ENCODE data around the gene HIVEP2.

Gene HIVEP2

GRCh38 chr6:142839686-142840040, 105.3 kb downstream of the HIVEP2 start:
- no peak for FAIRE-seq

DNA sequence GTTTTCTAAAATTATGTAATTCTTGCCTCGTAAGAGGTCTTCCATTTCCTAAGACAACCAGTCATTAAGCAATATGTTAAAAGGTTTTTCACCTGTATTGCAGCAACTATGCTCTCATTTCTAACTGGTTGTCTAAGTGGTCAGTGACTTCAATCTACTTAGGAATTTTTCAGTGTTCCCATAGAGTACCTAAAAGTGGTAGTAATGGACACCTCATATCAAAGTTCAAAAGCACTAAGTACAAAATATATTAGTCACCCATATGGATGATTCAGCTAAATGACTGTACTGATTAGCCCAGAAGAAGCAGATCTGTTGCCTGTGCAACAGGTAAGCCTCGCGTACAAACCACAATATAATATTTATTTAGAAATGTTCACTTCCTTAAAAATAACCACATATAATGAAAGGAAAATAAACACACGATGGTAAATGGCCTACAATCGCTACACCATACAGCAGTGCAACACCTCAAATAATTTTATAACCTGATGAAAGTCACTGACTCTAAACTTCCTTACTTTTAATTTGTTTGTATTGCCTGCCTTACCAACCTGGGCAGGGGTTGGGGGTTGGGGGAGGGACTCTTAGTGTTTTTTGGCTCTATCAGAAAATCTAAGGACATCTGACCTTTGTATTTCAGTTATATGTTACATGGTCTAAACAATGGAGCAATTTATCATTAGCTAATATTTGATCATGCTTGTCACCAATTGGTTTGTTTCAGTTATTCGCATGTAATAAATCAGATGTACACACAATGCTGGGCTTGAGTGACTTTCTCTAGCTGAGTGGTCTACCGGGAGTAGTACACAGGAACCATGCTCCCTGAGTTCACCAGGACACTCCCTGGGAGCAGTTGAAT, 105.9 kb downstream of the HIVEP2 start:
- FAIRE-seq = no peak

DNA sequence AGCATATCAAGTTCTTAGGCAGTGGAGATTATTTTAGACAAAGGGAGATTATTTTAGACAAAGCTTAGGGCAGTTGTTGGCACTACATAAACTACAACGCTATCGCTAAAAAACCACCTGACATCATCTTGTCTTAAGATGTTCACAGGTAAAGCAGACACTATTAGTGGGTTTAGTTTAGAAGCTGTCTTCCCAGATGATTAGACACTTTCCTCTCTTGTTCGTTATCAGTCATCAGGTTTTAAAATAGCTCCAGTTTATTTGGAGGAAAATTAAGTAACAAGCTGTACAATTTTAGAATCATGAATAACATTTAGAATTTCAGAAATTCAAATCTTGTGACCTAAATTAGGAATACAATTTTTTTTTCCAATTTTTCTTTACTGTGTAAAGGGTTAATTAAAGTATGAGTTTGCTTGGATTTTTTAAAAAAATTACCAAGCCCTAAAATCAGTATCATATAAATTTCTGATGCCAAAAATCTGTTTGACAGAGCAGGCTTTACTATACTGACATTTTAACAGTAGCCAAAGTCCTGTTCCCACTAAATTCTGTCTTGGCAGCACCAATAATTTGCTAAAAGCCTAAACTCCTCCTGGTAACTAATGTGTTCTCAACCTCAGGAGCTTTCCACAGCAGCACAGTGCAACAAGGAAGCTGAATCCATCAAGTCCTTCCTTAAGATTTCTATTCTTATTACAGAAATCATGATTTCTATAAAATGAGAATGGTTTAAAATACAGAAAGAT, 109.0 kb downstream of the HIVEP2 start:
- FAIRE-seq = no peak

- FAIRE-seq = no peak
Observed at GRCh38 chr6:142834853-142835252, 110.1 kb downstream of the HIVEP2 start.

DNA sequence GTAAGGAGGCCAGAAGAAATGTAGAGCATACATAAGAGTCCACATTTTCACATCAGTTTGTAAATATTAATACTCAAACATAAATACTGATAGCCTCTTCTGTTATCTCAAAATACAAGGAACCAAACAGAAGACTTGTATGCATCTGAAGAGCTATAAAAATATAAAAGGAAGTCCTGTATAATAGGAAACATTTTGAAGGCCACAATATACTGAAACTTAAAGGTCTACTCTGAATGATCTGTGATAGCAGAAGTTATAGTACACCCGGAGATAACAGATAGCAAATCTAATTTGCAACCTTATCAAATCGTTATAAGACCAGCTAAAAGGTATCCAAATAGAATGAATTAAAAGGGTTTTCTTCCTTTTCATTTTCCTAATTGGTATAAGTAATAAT, 111.2 kb downstream of the HIVEP2 start:
- FAIRE-seq = no peak

DNA sequence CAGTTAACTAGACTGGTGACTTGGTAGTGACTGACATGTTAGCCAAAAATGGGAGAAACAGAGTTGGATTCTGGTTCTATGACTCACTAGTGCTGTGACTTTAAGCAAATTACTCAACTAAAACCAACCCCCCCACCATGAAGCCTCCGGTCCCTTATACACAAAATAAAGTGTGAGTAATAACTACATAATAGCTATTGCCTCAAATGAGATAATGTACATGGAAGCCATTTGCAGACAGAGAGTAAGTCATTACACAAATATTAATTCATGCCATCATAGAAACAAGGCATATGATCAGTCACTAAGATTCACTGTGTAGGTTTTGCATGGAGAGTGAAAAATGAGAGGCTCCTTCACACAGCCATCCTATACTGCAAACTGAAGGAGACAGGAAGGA, 111.9 kb downstream of the HIVEP2 start:
- FAIRE-seq = no peak

DNA sequence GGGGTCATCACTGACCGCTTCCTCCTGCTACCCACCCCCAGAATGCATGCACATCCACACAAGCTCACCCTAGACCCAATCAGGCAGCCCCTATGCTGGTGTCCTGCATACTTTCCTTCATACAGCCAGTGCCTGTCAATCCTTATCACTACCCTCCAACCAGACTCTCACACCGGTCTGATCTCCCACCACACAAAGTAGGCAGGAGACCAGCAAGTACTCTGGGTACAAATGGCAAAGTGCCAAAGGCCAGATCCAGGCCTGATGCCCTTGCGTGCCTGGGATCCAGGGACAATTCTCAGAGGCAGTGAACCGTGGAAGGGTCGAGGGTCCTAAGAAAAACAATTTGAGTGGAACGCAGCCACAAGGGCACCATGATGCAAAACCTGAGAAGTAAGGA, 114.2 kb downstream of the HIVEP2 start:
- no peak for FAIRE-seq

- FAIRE-seq = no peak
Observed at GRCh38 chr6:142830116-142830710, 114.8 kb downstream of the HIVEP2 start.

GRCh38 chr6:142829556-142829955, 115.4 kb downstream of the HIVEP2 start:
- FAIRE-seq = no peak

DNA sequence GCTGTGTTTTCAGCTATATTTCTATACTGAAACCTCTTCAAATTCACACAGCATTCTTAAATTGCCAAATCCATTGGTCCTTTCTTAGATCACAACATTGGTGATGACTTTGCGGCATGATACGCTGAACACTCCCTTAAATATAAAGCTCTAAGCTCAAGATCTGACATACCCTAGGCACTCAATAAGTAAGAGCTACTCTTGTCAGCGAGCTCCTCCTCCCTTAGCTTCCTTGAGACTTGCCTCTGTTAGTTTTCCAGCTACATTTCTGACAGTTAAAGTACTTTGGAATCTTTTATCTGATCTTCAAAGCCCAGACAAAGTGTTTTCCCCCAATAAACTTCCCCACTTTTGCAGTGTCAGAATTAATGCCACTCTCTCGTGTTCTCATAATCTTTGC, 117.0 kb downstream of the HIVEP2 start:
- no peak for FAIRE-seq

DNA sequence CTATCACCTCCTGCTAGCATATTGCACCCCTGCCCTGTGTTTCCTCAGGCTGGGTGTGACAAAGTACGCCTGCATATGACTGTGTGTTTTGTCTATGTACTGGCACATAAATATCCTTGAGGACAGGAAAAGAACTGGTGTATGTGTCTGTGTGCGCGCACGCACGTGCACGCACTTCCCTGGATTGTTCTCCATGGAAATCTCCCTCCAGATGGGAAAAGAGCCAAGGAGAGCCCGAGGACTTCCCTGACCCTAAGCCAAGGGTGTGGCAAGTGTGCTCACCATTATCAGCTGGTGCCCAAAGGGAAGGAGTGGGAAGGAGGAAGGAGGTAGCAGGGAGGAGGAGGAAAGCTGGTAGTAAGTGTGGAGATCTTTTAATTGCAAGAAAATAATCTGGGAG, 117.6 kb downstream of the HIVEP2 start:
- FAIRE-seq = no peak

DNA sequence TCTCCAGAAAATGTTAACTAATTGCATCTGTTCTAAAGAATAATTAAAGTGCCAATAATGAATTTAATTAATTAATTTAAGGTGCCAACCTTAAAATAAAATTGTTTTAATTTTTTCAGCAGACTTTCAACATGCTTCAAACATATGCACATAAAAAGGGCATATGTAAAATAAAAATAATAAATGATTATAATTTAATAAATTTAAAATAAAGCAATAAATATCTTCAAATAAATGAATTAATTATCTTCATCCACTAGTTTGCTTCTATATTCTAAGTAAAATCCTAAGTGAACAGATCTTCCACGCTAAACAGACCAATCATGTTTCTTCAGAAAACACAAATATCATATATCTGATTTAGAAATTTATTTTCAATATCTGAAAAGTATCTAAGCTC, 119.2 kb downstream of the HIVEP2 start:
- FAIRE-seq = no peak

DNA sequence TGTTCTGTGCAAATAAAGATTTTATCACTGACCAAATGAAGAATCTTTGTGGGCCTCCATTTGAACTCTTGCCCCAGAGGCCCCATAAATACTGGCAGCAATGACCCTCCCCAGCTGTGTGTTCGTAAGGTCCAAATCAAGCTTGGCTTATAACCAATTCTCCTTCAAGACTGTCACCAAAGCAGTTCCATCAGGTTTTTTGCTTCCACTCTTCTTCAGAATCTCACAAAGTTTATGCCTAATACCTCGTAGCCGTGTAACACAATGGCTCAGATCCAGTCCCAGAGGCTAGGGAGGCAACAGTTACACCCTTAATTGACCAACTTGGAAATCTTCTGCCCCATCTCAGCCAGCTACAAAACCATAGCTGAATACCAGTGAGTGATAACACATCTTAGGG, 120.5 kb downstream of the HIVEP2 start:
- FAIRE-seq = no peak

DNA sequence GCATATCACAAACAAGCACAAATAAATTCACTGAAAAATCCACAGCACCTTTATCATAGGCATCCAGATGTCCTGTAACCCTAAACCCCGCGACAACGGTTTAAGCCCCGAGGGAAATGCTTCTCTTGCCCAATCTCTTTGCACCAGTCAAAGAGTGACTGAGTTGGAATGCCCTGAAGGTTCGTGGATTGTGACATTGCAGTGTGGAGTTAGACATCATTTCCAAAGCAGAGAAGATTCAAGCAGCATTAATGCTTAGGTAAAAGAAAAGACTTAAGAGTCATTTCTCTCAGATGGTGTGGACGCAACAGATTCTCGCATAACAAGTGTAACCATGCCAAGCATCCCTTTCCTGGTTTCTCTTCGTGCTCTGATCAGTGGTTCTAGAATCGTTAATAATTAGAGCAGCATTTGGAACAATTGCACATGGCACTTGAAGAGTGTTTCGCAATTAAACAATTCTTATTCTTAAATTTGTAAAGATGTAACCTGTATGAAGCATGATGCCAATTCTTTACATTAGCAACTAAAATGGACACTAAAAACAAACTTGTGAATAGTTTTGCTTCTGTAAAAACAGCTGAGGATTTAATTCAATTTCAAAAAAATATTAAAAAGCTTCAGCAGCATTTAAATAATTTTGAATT, 121.6 kb downstream of the HIVEP2 start:
- FAIRE-seq = no peak

DNA sequence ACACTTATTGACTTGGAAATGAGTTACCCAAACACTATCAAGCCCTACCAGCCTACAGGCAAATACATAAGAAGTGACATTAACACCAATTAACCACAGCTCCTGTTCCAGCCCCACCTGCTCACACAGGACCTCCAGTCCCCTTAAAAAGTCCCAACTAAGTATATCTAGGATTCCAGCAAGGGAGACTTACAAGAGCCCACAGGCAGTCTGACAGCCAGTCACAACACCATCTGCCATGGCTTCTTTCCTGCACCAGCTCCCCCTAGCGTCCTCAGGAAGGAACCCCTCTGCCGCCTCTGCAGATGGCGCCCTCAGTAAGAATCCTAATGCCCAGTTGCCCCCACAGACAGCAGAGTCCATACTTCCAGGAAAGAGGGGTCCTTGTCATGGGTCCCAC, 122.1 kb downstream of the HIVEP2 start:
- no peak for FAIRE-seq

GRCh38 chr6:142822383-142822782, 122.6 kb downstream of the HIVEP2 start:
- no peak for FAIRE-seq

GRCh38 chr6:142821860-142822259, 123.1 kb downstream of the HIVEP2 start:
- no peak for FAIRE-seq

DNA sequence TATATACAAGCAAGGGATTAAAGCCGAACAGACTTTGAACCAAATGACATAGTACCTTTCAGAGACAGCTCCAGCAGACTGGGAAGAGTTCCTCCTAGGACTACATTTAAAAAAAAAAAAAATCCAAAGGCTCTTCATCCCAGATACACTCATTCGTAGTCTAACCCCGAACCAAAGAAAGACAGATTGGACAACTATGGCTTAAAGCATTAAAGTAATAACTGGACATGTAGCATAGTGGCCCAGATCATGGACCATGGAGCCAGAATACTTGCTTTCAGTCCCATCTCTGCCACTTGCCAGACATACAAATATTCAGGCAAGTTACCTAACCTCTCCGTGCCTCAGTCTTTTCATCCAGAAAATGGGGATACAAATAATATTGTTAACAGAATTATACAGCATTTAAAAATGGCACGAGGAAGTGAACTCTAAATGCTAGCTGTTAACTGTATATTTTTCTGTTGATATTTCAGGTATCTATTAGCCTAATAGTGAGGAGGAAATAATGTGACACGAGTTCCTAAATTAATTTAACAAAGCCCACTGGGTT, 123.7 kb downstream of the HIVEP2 start:
- FAIRE-seq = no peak

DNA sequence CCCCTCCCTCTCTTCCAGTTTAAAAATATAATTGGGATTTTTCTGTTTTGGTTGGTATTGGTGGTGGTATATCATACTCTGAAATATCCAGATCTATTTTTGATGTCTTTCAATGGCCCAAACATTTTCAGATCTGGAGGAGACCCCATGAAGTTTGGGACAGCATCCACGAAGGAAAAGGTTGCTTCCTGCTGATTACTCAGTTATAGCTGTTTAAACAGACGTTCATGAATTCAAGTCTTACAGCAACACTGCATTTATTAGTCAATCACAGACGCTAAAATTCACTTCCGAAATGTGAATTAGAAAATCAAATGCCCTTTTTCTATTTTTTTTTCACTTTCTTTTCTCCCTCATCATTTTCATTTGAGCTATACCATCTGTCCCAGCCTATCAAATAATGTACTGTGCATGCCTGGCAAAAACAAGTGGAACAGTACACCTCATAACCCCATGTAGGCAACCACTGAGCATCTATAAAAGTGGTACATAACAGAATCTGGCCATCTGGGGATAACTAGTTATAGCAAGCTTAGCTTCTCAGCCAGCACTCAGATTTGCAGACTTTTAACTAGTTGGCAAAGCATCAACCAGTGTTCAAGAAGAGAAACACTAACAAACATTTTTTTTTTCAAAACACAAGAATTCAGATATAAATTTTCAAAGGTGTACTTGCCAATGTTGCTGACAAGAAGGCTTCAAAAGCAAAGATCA, 124.5 kb downstream of the HIVEP2 start:
- FAIRE-seq = no peak

- FAIRE-seq = no peak
Observed at GRCh38 chr6:142819603-142820337, 125.2 kb downstream of the HIVEP2 start.

- no peak for FAIRE-seq
Observed at GRCh38 chr6:142816486-142816885, 128.5 kb downstream of the HIVEP2 start.

- FAIRE-seq = no peak
Observed at GRCh38 chr6:142816031-142816430, 128.9 kb downstream of the HIVEP2 start.
